ENCODE data around the gene ITSN1. TPM values are rescaled to one million over a fixed set of nuclear protein-coding genes. Genes with fewer than 3 reads are reported as not detected.

Gene ITSN1
- total and polyA plus RNA-seq, 7 donors: 10.8 to 45.4 (median 35.7) TPM

- intact Hi-C loops (cut with DNase I): loop anchor here (2.0 kb wide), 1 partner anchor 264 kb away; no protein-coding TSS in a partner anchor
- H3K27ac ChIP-seq: peak overlapping the region in 3 of 4 donors; percentile 78 to 85 (median 84)
- H3K4me3 ChIP-seq: no peak overlapping the region
- H3K9me3 ChIP-seq: no peaks in the 10 kb centered on the region
- H3K4me1 ChIP-seq: peaks cover 0 to 47% (median 41%) of the 10 kb centered on the region in 4 donors
- TF ChIP-seq POLR2AphosphoS5 (IDR thresholded peaks at IDR 0.05): no peak
- no peak for TF ChIP-seq POLR2A (IDR thresholded peaks at IDR 0.05)
- no peak for TF ChIP-seq EP300 (IDR thresholded peaks at IDR 0.05)
- TF ChIP-seq CTCF (IDR thresholded peaks at IDR 0.05): no peak
- H3K36me3 ChIP-seq: no peaks in the 10 kb centered on the region
- no peaks in the 10 kb centered on the region for H3K27me3 ChIP-seq
- WGBS, 2 donors: 51 to 64% methylated on average over 3 of the region's 3 CpGs
- DNase-seq: no peak
Measured at GRCh38 chr21:33939226-33939625, 296.9 kb downstream of the ITSN1 start.

- H3K27ac ChIP-seq: peak overlapping the region; percentile 67 to 85 (median 81)
- no peaks in the 10 kb centered on the region for H3K9me3 ChIP-seq
- intact Hi-C loops (cut with DNase I): no loop called here
- DNase-seq: no peak
- peaks cover 0 to 47% (median 41%) of the 10 kb centered on the region in 4 donors for H3K4me1 ChIP-seq
- H3K4me3 ChIP-seq: no peak overlapping the region
- whole genome bisulfite sequencing, 2 donors: 78 to 91% methylated on average over 15 of the region's 15 CpGs
- TF ChIP-seq POLR2A (IDR thresholded peaks at IDR 0.05) (no peak), EP300 (IDR thresholded peaks at IDR 0.05) (peak in 2 of 4 donors; percentile 32 to 48), POLR2AphosphoS5 (IDR thresholded peaks at IDR 0.05) (peak; percentile 65 to 89 (median 85))
- H3K36me3 ChIP-seq: no peaks in the 10 kb centered on the region
- no peaks in the 10 kb centered on the region for H3K27me3 ChIP-seq
Measured at GRCh38 chr21:33940164-33940880, 298.0 kb downstream of the ITSN1 start.

- Histone ChIP-seq H3K36me3 (no peaks in the 10 kb centered on the region), H3K4me1 (peaks cover 0 to 47% (median 41%) of the 10 kb centered on the region in 4 donors), H3K9me3 (no peaks in the 10 kb centered on the region), H3K4me3 (no peak overlapping the region), H3K27ac (peak overlapping the region; percentile 67 to 85 (median 81)), H3K27me3 (no peaks in the 10 kb centered on the region)
- DNase-seq: no peak
- TF ChIP-seq EP300 (IDR thresholded peaks at IDR 0.05) (peak in 1 of 4 donors; percentile 48), POLR2A (IDR thresholded peaks at IDR 0.05) (no peak), CTCF (IDR thresholded peaks at IDR 0.05) (no peak), POLR2AphosphoS5 (IDR thresholded peaks at IDR 0.05) (peak in 3 of 4 donors; percentile 9 to 39 (median 15))
- 82 to 83% methylated on average over 5 of the region's 5 CpGs for WGBS, 2 donors
- intact Hi-C loops (cut with DNase I): no loop called here
Measured at GRCh38 chr21:33940881-33941245, 298.6 kb downstream of the ITSN1 start.

GRCh38 chr21:33942426-33942825 is 300.1 kb downstream of the ITSN1 start:
- H3K36me3 ChIP-seq: no peaks in the 10 kb centered on the region
- intact Hi-C loops (cut with DNase I): no loop called here
- peak overlapping the region; percentile 10 to 85 (median 52) for H3K27ac ChIP-seq
- no peaks in the 10 kb centered on the region for H3K27me3 ChIP-seq
- no peak for DNase-seq
- H3K4me1 ChIP-seq: peaks cover 0 to 48% (median 46%) of the 10 kb centered on the region in 4 donors
- TF ChIP-seq CTCF (IDR thresholded peaks at IDR 0.05): no peak
- TF ChIP-seq POLR2A (IDR thresholded peaks at IDR 0.05): no peak
- no peak for TF ChIP-seq EP300 (IDR thresholded peaks at IDR 0.05)
- H3K4me3 ChIP-seq: no peak overlapping the region
- H3K9me3 ChIP-seq: no peaks in the 10 kb centered on the region

GRCh38 chr21:33943293-33943692 is 301.0 kb downstream of the ITSN1 start:
- Histone ChIP-seq H3K9me3 (no peaks in the 10 kb centered on the region), H3K4me3 (no peak overlapping the region), H3K4me1 (peaks cover 0 to 55% (median 53%) of the 10 kb centered on the region in 4 donors), H3K27ac (peak overlapping the region in 2 of 4 donors; percentile 84 to 85), H3K27me3 (no peaks in the 10 kb centered on the region), H3K36me3 (no peaks in the 10 kb centered on the region)
- no peak for DNase-seq
- intact Hi-C loops (cut with DNase I): no loop called here
- 88% methylated on average over 2 of the region's 2 CpGs for WGBS, 2 donors
- TF ChIP-seq EP300 (IDR thresholded peaks at IDR 0.05) (no peak), POLR2A (IDR thresholded peaks at IDR 0.05) (no peak), CTCF (IDR thresholded peaks at IDR 0.05) (no peak), POLR2AphosphoS5 (IDR thresholded peaks at IDR 0.05) (no peak)
